ENCODE data around the gene CCNT1. TPM values are rescaled to one million over a fixed set of nuclear protein-coding genes. Genes with fewer than 3 reads are reported as not detected.

The CCNT1 gene
- total RNA-seq, result 10 to 100 TPM; 68.7 to 73.8 TPM

DNA sequence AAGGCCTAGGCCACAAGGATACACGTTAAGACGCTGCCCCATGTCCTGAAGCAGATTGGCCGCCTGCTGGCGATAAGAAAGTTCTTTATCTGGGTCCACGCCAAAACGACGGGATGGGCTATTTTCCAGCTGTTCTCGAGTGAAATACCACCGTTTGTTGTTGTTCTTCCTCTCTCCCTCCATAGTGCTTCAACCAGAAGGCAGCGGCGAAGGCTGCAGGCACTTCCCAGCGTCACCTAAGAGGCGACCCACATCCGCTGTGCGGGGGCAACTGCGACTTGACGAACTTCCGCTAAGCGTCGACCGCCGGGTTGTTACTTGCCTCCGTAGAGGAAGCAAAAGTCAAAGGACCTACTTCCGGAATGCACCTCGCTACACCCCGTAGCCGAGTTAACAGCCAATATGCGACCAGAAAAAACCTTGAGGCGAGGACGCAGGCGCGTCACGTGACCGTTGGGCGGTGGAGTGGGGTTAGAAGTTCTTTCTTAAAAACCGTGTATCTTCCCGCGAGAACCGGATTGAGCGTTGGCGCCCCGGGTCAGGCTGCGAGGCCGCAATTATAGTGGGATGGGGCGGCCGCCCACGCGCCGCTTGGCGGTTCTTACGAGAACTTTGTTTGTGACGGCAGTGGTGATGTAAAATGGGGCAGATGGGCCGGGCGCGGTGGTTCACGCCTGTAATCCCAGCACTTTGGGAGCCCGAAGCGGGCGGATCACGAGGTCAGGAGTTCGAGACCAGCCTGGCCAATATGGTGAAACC, at the start of gene CCNT1:
Gene CCNT1, minus strand, starts transcription at position 215 of the 759 bp plus-strand sequence. Its CDS starts 32 bp downstream, at position 183.
- H3K27ac Mint-ChIP-seq, result peak within 1 kb of the TSS; percentile 97
- no peaks in the 10 kb centered on the region for H3K27me3 Mint-ChIP-seq
- intact Hi-C loops (cut with micrococcal nuclease), result no loop called here
- peak within 1 kb of the TSS; percentile 94 for H3K4me3 Mint-ChIP-seq
- ChIA-PET CTCF (interaction anchor here (0.8 kb wide), 1 partner anchor 34 kb away, joined by 3 read pairs; no protein-coding TSS in a partner anchor), POLR2A (interaction anchor here (0.6 to 4.5 kb wide), 13 partner anchors 10 to 517 kb away, joined by 3 to 34 read pairs (median 3); partner anchors contain the start of genes DDX23, KANSL2 and TUBA1B)
- peaks cover 16% of the 10 kb centered on the region for H3K9me3 Mint-ChIP-seq
- H3K4me1 Mint-ChIP-seq (ENCODE audit: low read depth), result peaks cover 32% of the 10 kb centered on the region
- H3K36me3 Mint-ChIP-seq (ENCODE audit: low read depth), result peaks cover 40% of the 10 kb centered on the region
- ATAC-seq, result peak; percentile 94
- TF ChIP-seq, protein P1, sequence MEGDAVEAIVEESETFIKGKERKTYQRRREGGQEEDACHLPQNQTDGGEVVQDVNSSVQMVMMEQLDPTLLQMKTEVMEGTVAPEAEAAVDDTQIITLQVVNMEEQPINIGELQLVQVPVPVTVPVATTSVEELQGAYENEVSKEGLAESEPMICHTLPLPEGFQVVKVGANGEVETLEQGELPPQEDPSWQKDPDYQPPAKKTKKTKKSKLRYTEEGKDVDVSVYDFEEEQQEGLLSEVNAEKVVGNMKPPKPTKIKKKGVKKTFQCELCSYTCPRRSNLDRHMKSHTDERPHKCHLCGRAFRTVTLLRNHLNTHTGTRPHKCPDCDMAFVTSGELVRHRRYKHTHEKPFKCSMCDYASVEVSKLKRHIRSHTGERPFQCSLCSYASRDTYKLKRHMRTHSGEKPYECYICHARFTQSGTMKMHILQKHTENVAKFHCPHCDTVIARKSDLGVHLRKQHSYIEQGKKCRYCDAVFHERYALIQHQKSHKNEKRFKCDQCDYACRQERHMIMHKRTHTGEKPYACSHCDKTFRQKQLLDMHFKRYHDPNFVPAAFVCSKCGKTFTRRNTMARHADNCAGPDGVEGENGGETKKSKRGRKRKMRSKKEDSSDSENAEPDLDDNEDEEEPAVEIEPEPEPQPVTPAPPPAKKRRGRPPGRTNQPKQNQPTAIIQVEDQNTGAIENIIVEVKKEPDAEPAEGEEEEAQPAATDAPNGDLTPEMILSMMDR (IDR thresholded peaks at IDR 0.05), result no peak
- DNase-seq, result peak; percentile 100

DNA sequence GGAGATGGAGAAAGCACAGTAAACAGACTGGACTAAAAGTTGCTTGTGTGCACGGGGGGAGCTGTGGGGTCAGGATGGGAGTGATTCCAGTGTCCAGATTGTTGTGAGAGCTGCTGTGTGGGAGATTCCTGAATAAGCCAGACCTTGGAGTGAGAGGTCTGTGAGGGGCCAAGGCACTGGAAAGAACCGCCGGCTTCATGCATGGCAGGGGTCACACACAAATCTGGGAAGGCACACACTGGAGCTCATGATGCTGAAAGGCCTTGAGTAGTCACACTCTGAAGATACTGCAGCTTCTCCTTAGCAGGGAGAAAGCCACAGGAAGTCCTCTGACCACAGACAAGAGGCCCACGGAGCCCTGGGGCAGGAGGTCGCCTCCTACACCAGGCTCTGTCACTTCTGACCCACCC, 49.3 kb upstream of the CCNT1 start:
- Mint-ChIP-seq H3K9me3 (no peaks in the 10 kb centered on the region), H3K36me3 (ENCODE audit: low read depth) (no peaks in the 10 kb centered on the region), H3K27me3 (peaks cover 1% of the 10 kb centered on the region), H3K4me3 (no peak overlapping the region), H3K4me1 (ENCODE audit: low read depth) (peaks cover 14% of the 10 kb centered on the region), H3K27ac (no peak overlapping the region)
- ChIA-PET CTCF (interaction anchor here (1.0 to 2.0 kb wide), 4 partner anchors 12 to 87 kb away, joined by 4 to 6 read pairs (median 6); no protein-coding TSS in a partner anchor), POLR2A (interaction anchor here (1.2 kb wide), 1 partner anchor 9 kb away, joined by 3 read pairs; no protein-coding TSS in a partner anchor)
- DNase-seq (peak; percentile 71), ATAC-seq (peak; percentile 98)
- intact Hi-C loops (cut with micrococcal nuclease), result no loop called here
- TF ChIP-seq, protein P1 (IDR thresholded peaks at IDR 0.05), result no peak

DNA sequence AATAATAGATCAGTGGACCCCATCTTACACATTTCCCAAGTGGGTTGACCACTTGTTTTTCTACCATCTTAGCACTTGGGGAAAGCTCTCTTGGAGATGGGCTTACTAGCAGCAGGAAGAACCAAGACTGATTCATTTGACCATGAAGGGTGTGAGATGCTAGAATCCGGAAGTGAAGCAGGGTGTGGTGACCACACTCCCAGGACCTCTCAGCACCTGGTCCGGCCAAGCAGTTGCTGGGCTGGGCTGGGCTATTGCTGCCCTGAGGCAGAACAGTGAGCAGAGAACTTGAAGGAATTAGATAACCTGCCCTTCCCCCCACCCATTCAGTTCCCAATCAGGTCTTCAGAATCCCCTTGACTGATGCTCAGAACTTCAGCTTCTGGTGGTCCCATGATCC, 48.0 kb upstream of the CCNT1 start:
- DNase-seq, result no peak
- Mint-ChIP-seq H3K27ac (no peak overlapping the region), H3K36me3 (ENCODE audit: low read depth) (no peaks in the 10 kb centered on the region), H3K4me3 (no peak overlapping the region), H3K4me1 (ENCODE audit: low read depth) (peaks cover 14% of the 10 kb centered on the region), H3K27me3 (peaks cover 1% of the 10 kb centered on the region), H3K9me3 (no peaks in the 10 kb centered on the region)
- TF ChIP-seq, protein P1 (IDR thresholded peaks at IDR 0.05), result no peak
- CTCF ChIA-PET, result interaction anchor here (1.5 to 2.0 kb wide), 2 partner anchors 31 to 32 kb away, joined by 6 read pairs; no protein-coding TSS in a partner anchor
- ATAC-seq, result no peak
- intact Hi-C loops (cut with micrococcal nuclease), result no loop called here
- POLR2A ChIA-PET, result interaction anchor here (0.9 kb wide), 1 partner anchor 14 kb away, joined by 3 read pairs; no protein-coding TSS in a partner anchor

DNA sequence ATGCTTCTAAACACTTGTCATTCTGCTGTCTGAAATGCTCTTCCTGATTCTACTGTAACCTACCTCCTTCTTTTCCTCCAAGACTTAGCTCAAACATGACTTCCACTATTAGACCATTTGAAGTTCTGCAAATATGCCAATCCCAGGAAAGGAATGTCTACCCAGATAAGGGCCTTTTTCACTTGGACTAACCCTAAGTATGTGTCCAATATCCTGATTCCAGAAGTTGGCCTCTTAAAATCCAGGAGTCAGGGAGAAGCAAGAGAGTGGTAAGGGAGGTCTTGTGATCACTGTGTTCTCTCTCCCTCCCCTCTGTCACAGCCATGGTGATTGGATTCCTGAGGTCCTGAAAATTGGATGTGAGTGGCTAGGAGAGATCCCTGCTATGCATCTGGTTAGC, 42.2 kb upstream of the CCNT1 start:
- no peak for DNase-seq
- intact Hi-C loops (cut with micrococcal nuclease), result no loop called here
- Mint-ChIP-seq H3K4me3 (no peak overlapping the region), H3K9me3 (no peaks in the 10 kb centered on the region), H3K4me1 (ENCODE audit: low read depth) (no peaks in the 10 kb centered on the region), H3K27me3 (no peaks in the 10 kb centered on the region), H3K36me3 (ENCODE audit: low read depth) (no peaks in the 10 kb centered on the region), H3K27ac (no peak overlapping the region)
- ChIA-PET POLR2A (interaction anchor here (1.1 to 1.6 kb wide), 2 partner anchors 21 to 36 kb away, joined by 3 read pairs; no protein-coding TSS in a partner anchor), CTCF (interaction anchor here (3.5 kb wide), 1 partner anchor 37 kb away, joined by 25 read pairs; no protein-coding TSS in a partner anchor)
- TF ChIP-seq, protein P1 (IDR thresholded peaks at IDR 0.05), result no peak
- ATAC-seq, result no peak

DNA sequence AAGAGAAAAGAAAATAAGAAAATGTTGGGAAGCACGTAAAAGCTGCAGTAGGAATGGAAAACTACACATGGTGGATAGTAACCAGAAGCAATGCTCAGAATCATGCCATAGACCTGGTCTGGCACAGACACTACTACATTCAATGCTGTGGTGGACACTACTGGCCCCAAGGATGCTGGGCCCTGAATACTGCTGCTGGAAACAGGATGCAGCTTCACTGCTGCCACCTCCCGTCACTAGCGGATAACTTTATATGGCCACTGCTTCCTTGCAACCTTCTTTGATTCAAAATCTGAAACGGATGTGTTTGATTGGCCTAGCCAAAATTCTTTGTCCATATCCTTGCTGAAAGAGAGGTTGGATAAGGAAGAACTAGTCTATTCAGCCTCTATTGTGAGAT, 41.7 kb upstream of the CCNT1 start:
- DNase-seq (no peak), ATAC-seq (no peak)
- Mint-ChIP-seq H3K9me3 (no peaks in the 10 kb centered on the region), H3K27ac (no peak overlapping the region), H3K36me3 (ENCODE audit: low read depth) (no peaks in the 10 kb centered on the region), H3K4me3 (no peak overlapping the region), H3K4me1 (ENCODE audit: low read depth) (no peaks in the 10 kb centered on the region), H3K27me3 (peaks cover 2% of the 10 kb centered on the region)
- intact Hi-C loops (cut with micrococcal nuclease), result no loop called here
- TF ChIP-seq, protein P1 (IDR thresholded peaks at IDR 0.05), result no peak
- ChIA-PET CTCF (interaction anchor here (3.5 kb wide), 1 partner anchor 38 kb away, joined by 25 read pairs; no protein-coding TSS in a partner anchor), POLR2A (interaction anchor here (1.1 to 1.6 kb wide), 2 partner anchors 22 to 37 kb away, joined by 3 read pairs; no protein-coding TSS in a partner anchor)

All from activated CD8-positive, alpha-beta T cell treated with anti-CD3 and anti-CD28 coated beads for 36 hours (primary cell).